Ishikawa (cell line): ENCODE measurements around the gene IFNL1.

Experiments used
- CREB1 ChIP-seq: IDR thresholded peaks from 2 replicates; pipeline ENCODE4 v1.6.1; 2012; ENCODE audit warnings: low read depth
- EP300 ChIP-seq: IDR thresholded peaks from 2 replicates; pipeline ENCODE4 v1.6.1; 2012; ENCODE audit warnings: borderline replicate concordance
- TAF1 ChIP-seq: IDR thresholded peaks from 2 replicates; pipeline ENCODE4 v1.6.1; 2012; ENCODE audit warnings: low read depth, mild to moderate bottlenecking
- TCF12 ChIP-seq: IDR thresholded peaks from 2 replicates; pipeline ENCODE4 v1.6.1; 2012; ENCODE audit warnings: low read depth
- YY1 ChIP-seq: IDR thresholded peaks from 2 replicates; pipeline ENCODE4 v1.6.1; 2012; ENCODE audit warnings: low read depth
- TF ChIP-seq, protein P1 (sequence below): IDR thresholded peaks from 2 replicates; pipeline ENCODE4 v1.6.1; 2012; ENCODE audit warnings: low read depth, mild to moderate bottlenecking
- TF ChIP-seq, protein P2 (sequence below): IDR thresholded peaks from 2 replicates; pipeline ENCODE4 v1.6.1; 2012

DNA sequence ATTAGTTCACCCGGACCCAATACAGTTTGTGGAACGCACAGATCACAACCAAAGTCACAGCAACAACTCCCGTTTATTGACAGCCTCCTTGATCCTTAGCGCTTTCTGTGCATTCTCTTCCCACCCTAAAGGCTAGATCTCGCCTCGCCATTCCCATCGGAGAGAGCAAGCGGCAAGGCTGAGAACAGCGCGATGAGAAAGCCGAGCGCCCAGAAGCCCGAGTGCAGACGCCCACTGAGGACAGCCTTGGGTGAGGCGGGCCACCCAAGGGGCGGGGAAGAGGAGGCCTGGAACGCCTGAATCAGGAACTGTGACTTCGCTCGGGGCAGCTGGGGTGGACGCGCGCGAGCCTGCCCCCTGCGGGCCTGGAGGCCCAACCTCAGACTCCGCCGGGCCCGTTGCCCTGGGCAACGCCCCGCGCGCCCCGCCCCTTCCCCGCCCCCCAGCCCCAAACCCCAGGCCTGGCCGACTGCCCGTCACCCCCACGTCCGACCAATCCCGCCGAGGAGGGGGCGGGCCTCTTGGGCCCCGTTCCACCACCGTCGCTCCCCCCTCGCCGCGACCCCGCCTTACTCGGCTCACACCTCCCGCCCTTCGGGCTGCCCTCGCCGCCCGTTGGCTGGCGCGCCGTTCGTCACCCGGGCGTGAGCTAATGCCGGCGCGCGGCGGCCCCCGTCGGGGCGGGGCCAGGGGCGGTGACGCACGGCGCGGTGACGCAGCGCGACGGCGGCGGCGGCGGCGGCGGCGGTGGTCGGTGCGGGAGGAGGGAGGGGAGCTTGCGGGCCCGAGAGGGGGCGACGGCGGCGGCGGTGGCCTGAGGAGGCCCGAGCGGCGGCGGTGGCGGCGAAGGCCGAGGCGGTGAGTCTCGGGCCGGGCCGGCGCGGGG lies 45.8 kb downstream of the IFNL1 start, which contains the start of gene SAMD4B:
- TF ChIP-seq TAF1 (peak; percentile 84), CREB1 (peak; percentile 50), EP300 (no peak), YY1 (0 out of 2 replicates have a peak, but pooled peaks have one; percentile 58), TCF12 (peak; percentile 55; the same call in 1 of the 2 replicates)
- TF ChIP-seq, protein P1, sequence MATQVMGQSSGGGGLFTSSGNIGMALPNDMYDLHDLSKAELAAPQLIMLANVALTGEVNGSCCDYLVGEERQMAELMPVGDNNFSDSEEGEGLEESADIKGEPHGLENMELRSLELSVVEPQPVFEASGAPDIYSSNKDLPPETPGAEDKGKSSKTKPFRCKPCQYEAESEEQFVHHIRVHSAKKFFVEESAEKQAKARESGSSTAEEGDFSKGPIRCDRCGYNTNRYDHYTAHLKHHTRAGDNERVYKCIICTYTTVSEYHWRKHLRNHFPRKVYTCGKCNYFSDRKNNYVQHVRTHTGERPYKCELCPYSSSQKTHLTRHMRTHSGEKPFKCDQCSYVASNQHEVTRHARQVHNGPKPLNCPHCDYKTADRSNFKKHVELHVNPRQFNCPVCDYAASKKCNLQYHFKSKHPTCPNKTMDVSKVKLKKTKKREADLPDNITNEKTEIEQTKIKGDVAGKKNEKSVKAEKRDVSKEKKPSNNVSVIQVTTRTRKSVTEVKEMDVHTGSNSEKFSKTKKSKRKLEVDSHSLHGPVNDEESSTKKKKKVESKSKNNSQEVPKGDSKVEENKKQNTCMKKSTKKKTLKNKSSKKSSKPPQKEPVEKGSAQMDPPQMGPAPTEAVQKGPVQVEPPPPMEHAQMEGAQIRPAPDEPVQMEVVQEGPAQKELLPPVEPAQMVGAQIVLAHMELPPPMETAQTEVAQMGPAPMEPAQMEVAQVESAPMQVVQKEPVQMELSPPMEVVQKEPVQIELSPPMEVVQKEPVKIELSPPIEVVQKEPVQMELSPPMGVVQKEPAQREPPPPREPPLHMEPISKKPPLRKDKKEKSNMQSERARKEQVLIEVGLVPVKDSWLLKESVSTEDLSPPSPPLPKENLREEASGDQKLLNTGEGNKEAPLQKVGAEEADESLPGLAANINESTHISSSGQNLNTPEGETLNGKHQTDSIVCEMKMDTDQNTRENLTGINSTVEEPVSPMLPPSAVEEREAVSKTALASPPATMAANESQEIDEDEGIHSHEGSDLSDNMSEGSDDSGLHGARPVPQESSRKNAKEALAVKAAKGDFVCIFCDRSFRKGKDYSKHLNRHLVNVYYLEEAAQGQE, result no peak
- TF ChIP-seq, protein P2, sequence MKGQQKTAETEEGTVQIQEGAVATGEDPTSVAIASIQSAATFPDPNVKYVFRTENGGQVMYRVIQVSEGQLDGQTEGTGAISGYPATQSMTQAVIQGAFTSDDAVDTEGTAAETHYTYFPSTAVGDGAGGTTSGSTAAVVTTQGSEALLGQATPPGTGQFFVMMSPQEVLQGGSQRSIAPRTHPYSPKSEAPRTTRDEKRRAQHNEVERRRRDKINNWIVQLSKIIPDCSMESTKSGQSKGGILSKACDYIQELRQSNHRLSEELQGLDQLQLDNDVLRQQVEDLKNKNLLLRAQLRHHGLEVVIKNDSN, result peak; percentile 52; the same call in 1 of the 2 replicates
